Esophagus muscularis mucosa (tissue), 4 donors: ENCODE results near the gene EPHA4. TPM values are rescaled to one million over a fixed set of nuclear protein-coding genes. Genes with fewer than 3 reads are reported as not detected.

Experiments
- DNase-seq: peaks from one replicate; pipeline ENCODE4 v3.0.0-alpha.2; 2017; ENCODE audit errors: extremely low spot score
- H3K27ac ChIP-seq, 4 donors: fragments of 200-600 bp; sonication (generic); replicated peaks in 1 of 4; 1 replicate in 3 of 4; 2 replicates in 1 of 4; pipeline ENCODE4 v1.5.1; 2016 to 2019; ENCODE audit warnings: mild to moderate bottlenecking in 1 of 4
- H3K27me3 ChIP-seq, 4 donors: fragments of 200-600 bp; sonication (generic); one replicate each; pipeline versions ENCODE4 v1.5.1 to v1.6.0; 2016 to 2019
- H3K36me3 ChIP-seq, 4 donors: fragments of 200-600 bp; sonication (generic); one replicate each; pipeline ENCODE4 v1.5.1; 2016 to 2019
- H3K4me1 ChIP-seq, 4 donors: fragments of 200-600 bp; sonication (generic); one replicate each; pipeline ENCODE4 v1.5.1; 2016 to 2019
- H3K4me3 ChIP-seq, 4 donors: fragments of 200-600 bp; sonication (generic); 1 replicate in 2 of 4; 2 replicates in 2 of 4; pipeline ENCODE4 v1.5.1; 2016 to 2019; ENCODE audit warnings: mild to moderate bottlenecking in 4 of 4, moderate library complexity in 1 of 4
- H3K9me3 ChIP-seq, 4 donors: fragments of 200-600 bp; sonication (generic); 1 replicate in 3 of 4; 2 replicates in 1 of 4; pipeline ENCODE4 v1.5.1; 2016 to 2019
- EP300 ChIP-seq: sonication (generic); formaldehyde crosslinking; IDR thresholded peaks from one replicate; pipeline ENCODE4 v1.6.1; 2017; ENCODE audit warnings: antibody characterized with exemption
- POLR2A ChIP-seq: fragments of 450-650 bp; IDR thresholded peaks from one replicate; pipeline ENCODE4 v1.6.1; 2017; ENCODE audit warnings: antibody characterized with exemption, moderate library complexity, mild to moderate bottlenecking, low read depth
- POLR2AphosphoS5 ChIP-seq, 2 donors: sonication (generic); formaldehyde crosslinking; IDR thresholded peaks; one replicate each; pipeline ENCODE4 v1.6.1; 2017; ENCODE audit warnings: antibody characterized with exemption in 2 of 2
- WGBS: methylation state at CpG from one replicate; pipeline ENCODE4 v1.1.5; 2018; 5-methylcytosine and 5-hydroxymethylcytosine counted together
- intact Hi-C: fragments of 100-400 bp; cut with DNase I; formaldehyde crosslinking; loops from one replicate; pipeline ENCODE4 v1.15.1; 2023
- total RNA-seq, 4 donors: library from RNA; depleted of rRNA; stranded (reverse); fragments of >200 nt; gene quantifications; one replicate each; pipeline versions ENCODE4 v1.1.0 to v1.2.1, GENCODE V29; 2016
- TF ChIP-seq, protein P1 (sequence below), 3 experiments: fragments of 200-600 bp in 2 of 3; fragments of 450-650 bp in 1 of 3; sonication (generic) in 2 of 3; IDR thresholded peaks; one replicate each; pipeline ENCODE4 v1.5.1; 2017 to 2019; ENCODE audit warnings: antibody characterized with exemption in 3 of 3, mild to moderate bottlenecking in 2 of 3, moderate library complexity in 1 of 3

EPHA4 gene
- total RNA-seq, 4 donors from 2014 or later, result 15.4 to 25.9 (median 20.2) TPM

DNA sequence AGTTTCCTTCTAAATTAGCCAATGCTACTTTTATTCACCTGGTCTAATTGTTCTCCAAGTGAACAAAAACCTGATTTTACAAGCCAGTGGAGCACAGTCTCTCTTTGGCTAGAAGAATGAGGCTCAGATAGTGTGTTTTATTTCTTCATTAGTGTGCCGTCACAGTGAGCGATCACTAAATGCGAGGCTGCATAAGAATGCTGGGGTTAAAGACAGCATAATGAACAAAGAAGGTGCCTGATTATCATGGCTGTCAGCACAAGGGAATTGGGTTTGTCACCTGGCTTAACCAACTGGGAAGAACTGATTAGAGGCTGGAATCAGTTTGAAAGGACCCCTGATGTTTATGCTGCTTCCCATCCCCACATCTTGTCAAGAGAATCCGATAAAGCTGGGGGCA, 76.4 kb downstream of the EPHA4 start:
- no peak for DNase-seq
- WGBS, result 91% methylated on average over 4 of the region's 4 CpGs
- H3K27me3 ChIP-seq, result no peaks in the 10 kb centered on the region
- H3K9me3 ChIP-seq, result no peaks in the 10 kb centered on the region
- H3K4me3 ChIP-seq, result no peak overlapping the region
- H3K4me1 ChIP-seq, result no peaks in the 10 kb centered on the region
- no peak overlapping the region for H3K27ac ChIP-seq
- intact Hi-C loops, result no loop called here
- no peaks in the 10 kb centered on the region for H3K36me3 ChIP-seq
- no peak for TF ChIP-seq POLR2A
- TF ChIP-seq POLR2AphosphoS5 (IDR thresholded peaks at IDR 0.05), result no peak
- TF ChIP-seq, protein P1, sequence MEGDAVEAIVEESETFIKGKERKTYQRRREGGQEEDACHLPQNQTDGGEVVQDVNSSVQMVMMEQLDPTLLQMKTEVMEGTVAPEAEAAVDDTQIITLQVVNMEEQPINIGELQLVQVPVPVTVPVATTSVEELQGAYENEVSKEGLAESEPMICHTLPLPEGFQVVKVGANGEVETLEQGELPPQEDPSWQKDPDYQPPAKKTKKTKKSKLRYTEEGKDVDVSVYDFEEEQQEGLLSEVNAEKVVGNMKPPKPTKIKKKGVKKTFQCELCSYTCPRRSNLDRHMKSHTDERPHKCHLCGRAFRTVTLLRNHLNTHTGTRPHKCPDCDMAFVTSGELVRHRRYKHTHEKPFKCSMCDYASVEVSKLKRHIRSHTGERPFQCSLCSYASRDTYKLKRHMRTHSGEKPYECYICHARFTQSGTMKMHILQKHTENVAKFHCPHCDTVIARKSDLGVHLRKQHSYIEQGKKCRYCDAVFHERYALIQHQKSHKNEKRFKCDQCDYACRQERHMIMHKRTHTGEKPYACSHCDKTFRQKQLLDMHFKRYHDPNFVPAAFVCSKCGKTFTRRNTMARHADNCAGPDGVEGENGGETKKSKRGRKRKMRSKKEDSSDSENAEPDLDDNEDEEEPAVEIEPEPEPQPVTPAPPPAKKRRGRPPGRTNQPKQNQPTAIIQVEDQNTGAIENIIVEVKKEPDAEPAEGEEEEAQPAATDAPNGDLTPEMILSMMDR (IDR thresholded peaks at IDR 0.05), result no peak
- no peak for TF ChIP-seq EP300

GRCh38 chr2:221494556-221494955, 77.5 kb downstream of the EPHA4 start:
- no peak overlapping the region for H3K27ac ChIP-seq
- H3K4me3 ChIP-seq, result no peak overlapping the region
- H3K36me3 ChIP-seq, result no peaks in the 10 kb centered on the region
- WGBS, result 95% methylated on average over 3 of the region's 3 CpGs
- H3K9me3 ChIP-seq, result no peaks in the 10 kb centered on the region
- TF ChIP-seq POLR2A (no peak), POLR2AphosphoS5 (IDR thresholded peaks at IDR 0.05) (no peak), EP300 (no peak)
- TF ChIP-seq, protein P1 (IDR thresholded peaks at IDR 0.05), result no peak
- intact Hi-C loops, result no loop called here
- DNase-seq, result no peak
- no peaks in the 10 kb centered on the region for H3K4me1 ChIP-seq
- no peaks in the 10 kb centered on the region for H3K27me3 ChIP-seq

GRCh38 chr2:221493391-221493790, 78.7 kb downstream of the EPHA4 start:
- TF ChIP-seq EP300, result no peak
- TF ChIP-seq POLR2A, result no peak
- no peak for TF ChIP-seq POLR2AphosphoS5 (IDR thresholded peaks at IDR 0.05)
- TF ChIP-seq, protein P1 (IDR thresholded peaks at IDR 0.05), result no peak
- 78% methylated on average over 7 of the region's 7 CpGs for WGBS
- Histone ChIP-seq H3K27ac (no peak overlapping the region), H3K36me3 (no peaks in the 10 kb centered on the region), H3K9me3 (no peaks in the 10 kb centered on the region), H3K4me3 (no peak overlapping the region), H3K4me1 (no peaks in the 10 kb centered on the region), H3K27me3 (no peaks in the 10 kb centered on the region)
- DNase-seq, result no peak
- intact Hi-C loops, result no loop called here

DNA sequence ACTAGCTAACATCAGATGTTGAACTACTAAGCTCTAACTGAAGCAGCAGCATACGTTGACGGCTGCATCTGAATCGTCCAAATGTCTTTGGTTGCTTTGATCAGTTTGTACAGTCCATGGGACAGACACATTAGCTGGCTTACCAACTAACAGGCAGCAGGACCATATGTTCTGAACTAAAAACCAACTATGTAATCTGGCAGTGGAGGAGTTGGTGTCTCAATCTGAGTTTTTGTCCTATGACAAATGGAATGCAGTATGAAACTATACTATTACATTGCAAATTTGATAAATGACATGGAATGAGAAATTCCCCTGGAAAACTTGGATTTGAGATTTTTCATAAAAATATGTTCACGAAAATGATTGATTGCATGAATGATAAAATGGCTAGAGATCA, 79.5 kb downstream of the EPHA4 start:
- Histone ChIP-seq H3K4me1 (no peaks in the 10 kb centered on the region), H3K36me3 (no peaks in the 10 kb centered on the region), H3K4me3 (no peak overlapping the region), H3K9me3 (no peaks in the 10 kb centered on the region), H3K27ac (no peak overlapping the region), H3K27me3 (no peaks in the 10 kb centered on the region)
- intact Hi-C loops, result no loop called here
- DNase-seq, result no peak
- TF ChIP-seq POLR2AphosphoS5 (IDR thresholded peaks at IDR 0.05) (no peak), POLR2A (no peak), EP300 (no peak)
- TF ChIP-seq, protein P1 (IDR thresholded peaks at IDR 0.05), result no peak
- WGBS, result 86% methylated on average over 4 of the region's 4 CpGs

DNA sequence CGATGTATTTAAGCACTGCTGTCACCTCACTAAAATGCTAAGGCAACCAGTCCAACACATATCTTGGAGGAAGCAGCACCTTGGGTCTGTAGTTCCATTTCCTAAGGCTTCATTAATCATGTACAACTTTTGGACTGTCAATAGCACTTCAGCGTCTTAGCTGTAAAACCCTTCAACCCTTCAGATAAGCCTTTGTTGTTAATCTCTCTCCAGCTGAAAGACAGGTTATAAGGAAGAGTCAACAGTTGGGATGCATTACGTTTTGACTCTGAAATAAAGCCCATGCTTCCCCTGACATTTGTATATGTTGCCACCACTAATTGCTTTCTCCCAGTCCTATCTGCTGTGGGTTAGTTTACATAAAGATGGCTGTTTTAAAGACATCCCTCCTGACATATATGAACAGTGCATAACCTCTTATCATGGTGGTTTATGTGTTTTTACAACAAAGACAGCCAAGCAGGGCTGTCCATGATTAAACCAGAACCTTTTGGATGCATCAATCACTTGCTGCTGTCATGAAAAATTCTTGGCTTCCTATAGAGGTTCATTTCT, 81.5 kb downstream of the EPHA4 start:
- TF ChIP-seq POLR2A, result no peak
- TF ChIP-seq, protein P1 (IDR thresholded peaks at IDR 0.05), result no peak
- no peak for TF ChIP-seq EP300
- TF ChIP-seq POLR2AphosphoS5 (IDR thresholded peaks at IDR 0.05), result no peak
- H3K36me3 ChIP-seq, result no peaks in the 10 kb centered on the region
- H3K27me3 ChIP-seq, result no peaks in the 10 kb centered on the region
- 63% methylated on average over 3 of the region's 3 CpGs for WGBS
- H3K4me1 ChIP-seq, result no peaks in the 10 kb centered on the region
- H3K4me3 ChIP-seq, result no peak overlapping the region
- no peak overlapping the region for H3K27ac ChIP-seq
- no peaks in the 10 kb centered on the region for H3K9me3 ChIP-seq
- intact Hi-C loops, result no loop called here
- no peak for DNase-seq
